GM18511 (cell line): Measurements from ENCODE around the gene TOP2A.
A peak's percentile ranks its signal among the peaks of the same experiment; 100 is the strongest.
"Not testable (repeated sequence)": the region's sequence is repeated elsewhere in the genome, so short reads cannot be mapped to it uniquely, and the experiment has no call there.

Experiments
- ATAC-seq: cut with Tn5 transposase; IDR thresholded peaks from one replicate; pipeline ENCODE4 v1.9.1; 2021; ENCODE audit warnings: mild to moderate bottlenecking, moderate library complexity; ENCODE audit not compliant: unreplicated experiment

TOP2A gene

DNA sequence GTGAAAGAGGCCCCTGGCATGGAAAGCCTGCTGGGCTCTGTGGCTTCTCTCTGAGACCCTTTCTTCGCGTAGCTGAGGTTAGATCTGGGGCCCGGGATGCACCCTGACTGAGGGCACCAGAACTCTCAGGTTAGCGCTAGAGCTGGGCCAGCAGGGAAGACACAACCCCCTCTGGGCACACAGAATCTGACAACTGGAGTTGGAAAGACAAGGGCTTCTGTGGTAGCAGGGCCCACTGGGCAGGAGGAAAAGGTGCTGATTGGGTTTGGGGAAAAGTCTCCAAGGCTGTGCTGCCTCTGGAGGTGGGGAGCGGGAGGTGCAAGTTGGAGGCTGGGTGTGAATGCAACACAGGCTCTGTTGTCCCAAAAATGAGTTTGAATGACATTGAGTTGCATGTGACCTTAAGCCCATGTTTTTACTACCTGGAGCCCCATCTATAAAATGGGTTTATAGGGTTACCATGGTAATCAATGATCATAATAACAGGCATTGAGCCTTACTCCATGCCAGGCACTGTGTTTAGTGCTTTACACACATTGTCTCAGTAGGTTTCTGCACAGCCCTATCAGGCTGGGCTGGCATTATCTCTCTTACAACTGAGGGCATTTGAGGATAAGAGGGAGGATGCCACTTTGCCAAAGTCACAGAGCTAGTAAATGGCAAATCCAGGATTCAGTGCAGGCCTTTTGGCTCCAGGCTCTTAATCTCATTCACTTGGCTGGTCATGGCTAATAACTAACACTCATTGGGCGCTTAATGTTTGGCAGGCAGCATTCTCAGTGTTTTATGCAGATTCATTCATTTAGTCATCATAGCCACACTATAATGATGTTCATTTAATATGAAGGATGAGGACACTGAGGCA, 16.1 kb upstream of the TOP2A start:
- no peak for ATAC-seq

GRCh38 chr17:40432864-40433528, 15.3 kb upstream of the TOP2A start:
- ATAC-seq: no peak

DNA sequence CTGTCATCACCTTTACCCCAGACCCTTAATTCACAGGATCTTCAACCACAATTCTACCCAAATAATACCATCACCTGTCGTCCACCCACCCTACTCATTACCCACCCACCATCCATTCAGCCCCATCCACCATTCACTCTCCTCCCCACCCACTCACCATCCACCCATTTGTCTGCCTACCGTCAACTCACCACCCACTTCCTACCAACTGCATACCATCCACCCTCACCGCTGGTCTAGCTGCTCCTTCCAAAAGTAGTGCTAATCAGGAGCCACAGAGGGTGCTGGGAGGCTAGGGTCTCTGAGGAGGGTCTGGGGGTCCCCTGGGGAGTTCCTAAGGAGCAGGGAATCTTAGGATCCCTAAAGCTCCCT, 13.5 kb upstream of the TOP2A start:
- ATAC-seq: no peak

DNA sequence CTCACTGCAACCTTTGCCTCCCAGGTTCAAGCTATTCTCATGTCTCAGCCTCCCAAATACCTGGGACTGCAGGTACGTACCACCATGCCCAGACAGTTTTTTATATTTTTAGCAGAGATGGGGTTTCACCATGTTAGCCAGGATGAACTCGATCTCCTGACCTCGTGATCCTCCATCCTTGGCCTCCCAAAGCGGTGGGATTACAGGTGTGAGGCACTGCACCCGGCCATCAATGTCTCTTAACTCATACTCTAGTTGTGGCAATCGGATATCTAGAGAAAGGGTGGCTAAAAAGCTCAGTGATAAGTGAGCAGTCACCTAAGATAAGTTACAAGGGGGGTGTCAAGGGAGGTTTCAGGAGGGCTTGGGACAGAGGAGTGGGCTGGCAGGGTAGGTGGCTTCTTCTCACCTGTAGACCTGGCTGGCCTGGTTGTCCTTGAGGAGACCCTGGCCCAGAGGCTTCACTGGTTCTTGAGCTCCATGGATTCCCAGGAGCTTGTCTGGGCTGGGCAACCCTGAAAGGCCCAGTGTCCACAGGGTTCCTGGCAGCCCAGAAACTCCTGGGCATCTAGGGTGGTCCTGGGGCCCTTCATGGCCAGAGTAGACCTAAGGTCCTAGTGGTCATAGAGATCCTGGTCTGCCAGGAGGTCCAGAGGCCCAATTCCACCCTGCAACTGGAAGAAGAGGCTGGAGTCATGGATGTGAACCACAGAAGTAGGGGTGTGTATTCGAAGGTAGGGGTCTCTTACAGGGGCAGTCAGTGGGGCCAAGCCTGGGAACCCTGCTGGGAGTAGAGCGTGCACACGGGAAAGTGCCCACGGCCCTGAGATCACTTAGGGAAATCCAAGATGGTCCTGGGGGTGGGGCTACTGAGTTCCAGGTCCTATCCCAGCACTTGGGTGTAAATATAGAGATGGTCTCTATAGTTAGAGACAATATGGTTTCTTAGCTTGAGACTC, 12.9 kb upstream of the TOP2A start:
- no peak for ATAC-seq

GRCh38 chr17:40427002-40427491, 9.4 kb upstream of the TOP2A start:
- ATAC-seq: no peak

DNA sequence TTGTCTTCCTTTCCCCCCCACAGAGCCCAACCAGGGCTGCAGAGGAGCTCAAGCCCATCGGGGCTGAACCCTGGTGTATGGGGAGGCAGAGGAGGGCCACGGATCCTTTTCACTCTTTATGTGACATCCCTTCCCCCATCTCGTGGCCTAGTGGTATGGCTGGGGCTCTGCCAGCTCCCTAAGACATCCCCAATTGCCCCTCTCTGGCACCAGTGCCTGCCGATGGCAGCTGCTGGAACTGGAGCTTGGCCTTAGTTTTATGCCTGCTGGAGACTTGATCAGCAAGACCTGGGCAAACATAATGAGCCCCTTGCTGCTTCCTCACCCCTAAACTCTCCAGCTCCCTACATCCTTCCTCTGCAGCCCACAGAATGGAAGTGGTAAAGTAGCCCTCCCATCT, 8.0 kb upstream of the TOP2A start:
- no peak for ATAC-seq

DNA sequence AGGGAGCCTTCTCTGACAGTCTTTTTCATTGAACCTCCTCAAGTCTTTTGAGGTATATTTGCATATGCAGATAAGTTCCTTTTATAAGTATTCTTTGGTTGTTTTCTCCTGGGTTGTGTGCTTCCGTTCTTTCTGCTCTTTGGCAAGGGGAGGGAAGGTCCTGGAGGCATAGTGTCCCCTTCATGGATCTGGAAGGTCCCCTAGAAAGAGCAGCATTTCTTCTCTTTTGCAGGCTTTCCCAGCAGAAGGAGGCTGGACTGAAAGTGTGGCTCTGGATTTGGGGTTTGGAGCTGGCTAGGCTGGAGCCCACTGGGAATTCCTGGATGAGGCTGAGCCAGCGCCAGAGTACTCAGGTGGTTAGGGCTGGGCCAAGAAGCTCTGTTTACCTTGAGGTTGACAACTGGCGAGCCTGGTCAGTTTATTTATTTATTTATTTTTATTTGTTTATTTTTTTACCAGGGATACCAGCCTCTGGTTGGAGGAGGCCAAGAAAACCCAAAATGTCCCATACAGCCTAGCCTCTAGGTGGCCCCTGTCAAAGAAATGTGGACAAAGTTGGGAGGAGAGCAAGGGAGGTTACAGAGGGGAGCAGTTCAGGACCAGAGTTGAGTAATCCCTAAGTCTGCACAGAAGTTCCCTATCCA, 5.4 kb upstream of the TOP2A start:
- ATAC-seq: no peak

DNA sequence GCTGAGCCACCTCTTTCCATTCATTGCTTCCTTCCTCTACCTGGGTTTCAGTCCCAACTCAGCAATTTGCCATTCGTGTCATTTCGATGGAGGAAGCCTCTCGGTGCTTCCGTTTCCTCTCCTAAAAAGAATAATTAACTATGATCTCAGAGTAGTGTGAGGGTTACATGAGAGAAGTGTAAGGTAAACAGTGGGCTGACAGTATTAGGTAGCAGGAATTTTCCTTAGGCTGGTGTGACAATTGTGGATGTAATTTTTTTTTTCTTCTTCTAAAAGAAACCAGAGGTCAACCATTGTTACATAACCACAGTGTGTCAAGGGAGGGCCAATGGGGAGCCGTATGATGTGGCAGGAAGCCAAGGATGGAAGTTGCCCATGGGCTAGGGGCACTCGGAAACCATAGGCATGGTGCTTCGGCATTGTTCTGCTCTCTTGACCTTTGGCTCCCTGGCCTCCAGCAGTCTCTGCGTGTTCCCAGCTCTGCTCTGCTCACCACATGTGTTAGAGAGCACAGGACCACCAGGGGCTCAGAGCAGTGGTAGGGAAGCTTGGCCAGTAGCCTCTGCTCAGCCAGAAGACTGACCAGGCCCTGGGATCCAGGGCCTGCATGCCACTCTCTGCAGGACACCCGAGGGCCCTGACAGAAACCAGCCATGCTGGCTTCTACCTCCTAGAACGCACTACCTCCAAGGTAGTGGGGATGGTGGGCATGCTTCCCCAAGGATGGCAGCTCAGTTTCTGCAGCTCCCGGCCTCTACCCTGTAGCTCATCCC, 2.0 kb upstream of the TOP2A start:
- ATAC-seq: no peak

DNA sequence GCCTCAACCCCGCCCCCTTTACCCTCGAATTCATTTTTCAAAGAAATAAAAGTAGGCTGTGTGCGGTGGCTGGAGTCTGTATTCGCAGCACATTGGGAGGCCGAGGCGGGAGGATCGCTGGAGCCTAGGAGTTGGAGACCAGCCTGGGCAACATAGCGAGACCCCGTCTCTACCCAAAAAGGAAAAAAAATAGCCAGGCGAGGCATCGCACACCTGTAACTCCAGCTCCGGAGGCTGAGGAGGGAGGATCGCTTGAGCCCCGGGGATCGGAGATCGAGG, 671 bp upstream of the TOP2A start:
- ATAC-seq: no peak

GRCh38 chr17:40417258-40417608, 463 bp downstream of the TOP2A start:
- ATAC-seq: peak; percentile 24

DNA sequence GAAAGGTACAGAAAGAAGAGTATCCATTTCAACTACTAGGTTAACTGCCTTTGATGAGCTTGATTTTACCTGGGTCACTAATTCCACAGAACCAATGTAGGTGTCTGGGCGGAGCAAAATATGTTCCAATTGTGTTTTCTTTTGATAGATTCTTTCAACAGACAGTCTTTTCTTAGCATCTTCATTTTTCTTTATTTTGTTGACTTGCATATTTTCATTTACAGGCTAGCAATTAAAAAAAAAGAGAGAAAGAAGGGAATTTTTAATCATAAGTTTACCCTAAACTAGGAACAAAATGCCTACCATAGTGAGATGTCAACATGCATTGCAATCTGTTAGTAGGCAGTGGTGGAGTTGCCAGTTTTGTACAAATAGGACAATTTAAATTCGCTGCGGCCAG, 1.0 kb downstream of the TOP2A start:
- ATAC-seq: no peak

DNA sequence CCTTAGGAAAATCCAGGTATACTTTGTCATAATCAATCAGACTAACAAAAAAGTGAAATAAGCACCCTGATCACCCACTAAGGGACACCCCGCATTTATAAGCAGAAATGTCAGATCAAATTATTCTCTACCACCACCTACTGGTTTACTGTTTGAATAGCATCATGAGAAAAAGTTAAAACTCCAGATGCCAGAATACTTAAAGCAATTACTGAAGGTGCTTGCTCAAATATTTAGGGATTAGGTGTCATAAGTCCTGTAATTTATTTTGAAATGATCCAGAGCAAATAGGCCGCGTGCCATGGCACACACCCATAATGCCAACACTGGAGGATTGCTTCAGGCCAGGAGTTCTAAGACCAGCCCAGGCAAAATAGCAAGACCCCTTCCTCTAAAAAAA, 2.3 kb downstream of the TOP2A start:
- no peak for ATAC-seq

DNA sequence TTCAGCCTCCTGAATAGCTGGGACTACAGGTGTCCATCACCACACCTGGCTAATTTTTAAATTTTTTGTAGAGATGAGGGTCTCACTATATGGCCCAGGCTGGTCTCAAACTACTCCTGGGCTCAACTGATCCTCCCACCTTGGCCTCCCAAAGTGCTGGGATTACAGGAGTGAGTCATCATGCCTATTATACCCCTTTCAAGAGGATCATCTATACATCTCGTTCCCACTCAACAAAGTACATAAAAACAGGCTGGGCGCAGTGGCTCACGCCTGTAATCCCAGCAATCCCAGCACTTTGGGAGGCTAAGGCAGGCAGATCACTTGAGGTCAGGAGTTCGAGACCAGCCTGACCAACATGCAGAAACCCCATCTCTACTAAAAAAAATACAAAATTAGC, 3.4 kb downstream of the TOP2A start:
- ATAC-seq: not testable (repeated sequence)

DNA sequence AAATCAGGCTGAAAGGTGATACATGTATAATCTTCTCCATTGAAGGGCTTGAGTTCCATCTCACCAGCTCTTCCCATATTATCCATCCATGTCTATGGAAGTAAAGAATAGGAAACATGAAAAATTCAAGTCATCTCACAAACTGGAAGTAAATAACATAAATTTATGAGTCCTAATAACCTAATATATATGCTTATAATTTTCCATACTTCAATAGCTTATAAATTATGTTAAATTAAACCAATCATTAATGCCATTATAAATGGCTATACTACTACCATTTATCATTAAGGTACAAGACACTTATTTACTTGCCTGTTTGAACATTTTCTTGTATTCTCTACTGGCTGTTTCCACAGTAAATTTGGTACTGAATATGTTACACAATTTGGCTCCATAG, 4.8 kb downstream of the TOP2A start:
- no peak for ATAC-seq

GRCh38 chr17:40411821-40412220, 5.9 kb downstream of the TOP2A start:
- ATAC-seq: no peak

DNA sequence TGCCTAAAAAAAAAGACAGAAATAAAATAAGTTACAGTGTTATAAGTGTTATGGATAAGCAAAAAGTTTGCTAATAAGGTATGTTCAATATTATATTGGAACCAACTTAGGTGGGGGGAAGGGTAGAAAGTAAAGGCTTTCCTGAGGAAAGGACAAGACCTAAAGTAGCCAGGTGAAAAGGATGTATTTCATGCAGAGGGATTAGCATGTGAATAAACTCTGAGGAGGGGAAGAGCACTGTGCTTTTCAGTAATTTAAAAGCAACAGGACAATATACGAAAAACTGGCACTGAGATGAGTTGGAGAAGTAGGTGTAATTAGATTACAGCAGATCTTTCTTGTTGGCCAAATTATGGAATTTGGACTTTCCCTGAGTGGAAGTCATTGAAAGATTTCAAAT, 7.6 kb downstream of the TOP2A start:
- no peak for ATAC-seq

DNA sequence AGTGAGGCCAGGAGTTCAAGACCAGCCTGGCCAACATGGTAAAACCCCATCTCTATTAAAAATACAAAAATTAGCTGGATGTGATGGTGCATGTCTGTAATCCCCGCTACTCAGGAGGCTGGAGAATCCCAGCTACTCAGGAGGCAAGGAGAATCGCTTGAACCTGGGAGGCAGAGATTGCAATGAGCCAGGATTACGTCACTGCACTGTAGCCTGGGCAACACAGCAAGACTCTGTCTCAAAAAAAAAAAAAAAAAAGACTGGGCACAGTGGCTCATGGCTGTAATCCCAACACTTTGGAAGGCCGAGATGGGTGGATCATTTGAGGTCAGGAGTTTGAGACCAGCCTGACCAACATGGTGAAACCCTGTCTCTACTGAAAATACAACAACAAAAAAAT, 8.2 kb downstream of the TOP2A start:
- ATAC-seq: not testable (repeated sequence)

DNA sequence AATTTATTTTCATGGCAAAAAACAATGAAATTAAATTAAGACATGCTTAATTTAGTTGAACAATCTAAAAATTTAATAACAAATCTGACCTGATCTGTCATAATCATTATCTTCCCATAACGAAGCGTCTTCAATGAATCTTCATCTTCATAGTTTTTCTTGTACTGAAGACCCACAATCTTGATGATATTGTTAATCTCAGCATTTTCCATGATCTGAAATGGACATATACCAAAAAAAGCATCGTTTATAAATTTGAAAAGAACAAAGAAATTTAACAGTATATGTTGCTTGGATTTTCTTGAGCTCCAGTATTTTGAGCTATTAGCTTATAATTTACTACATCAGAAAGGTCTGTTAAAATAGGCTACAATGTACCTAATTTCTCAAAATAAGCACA, 10.2 kb downstream of the TOP2A start:
- no peak for ATAC-seq

- ATAC-seq: no peak
Measured at GRCh38 chr17:40404003-40404402, 13.7 kb downstream of the TOP2A start.

DNA sequence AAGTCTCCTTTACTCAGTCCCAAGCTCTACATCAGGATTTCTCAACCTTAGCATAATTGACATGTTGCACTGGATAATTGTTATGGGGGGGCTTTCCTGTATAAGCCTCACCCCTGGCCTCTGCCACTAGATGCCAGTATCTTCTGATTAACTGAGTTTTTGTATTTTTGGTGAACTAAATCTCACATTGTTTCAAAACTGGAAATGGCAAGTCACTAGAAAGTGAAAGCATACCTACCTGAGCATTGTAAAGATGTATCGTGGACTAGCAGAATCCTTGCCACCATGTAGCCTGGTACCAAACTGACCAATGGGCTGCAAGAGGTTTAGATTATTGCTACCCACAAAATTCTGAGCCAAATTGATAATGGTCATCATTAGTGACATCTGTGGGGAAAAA, 15.0 kb downstream of the TOP2A start:
- no peak for ATAC-seq
